ENCODE results near the gene FRMD3.

FRMD3 gene

GRCh38 chr9:83572524-83572923, 34.3 kb upstream of the FRMD3 start:
- intact Hi-C loops (cut with DNase I; ENCODE audit: low total_unique reads): no loop called here
- Histone ChIP-seq H3K9me3 (no peaks in the 10 kb centered on the region), H3K4me3 (no peak overlapping the region), H3K36me3 (no peaks in the 10 kb centered on the region), H3K4me1 (peaks cover 0 to 8% (median 4%) of the 10 kb centered on the region in 4 donors), H3K27ac (peak overlapping the region in 1 of 2 donors; percentile 49), H3K27me3 (no peaks in the 10 kb centered on the region)
- peak in 1 of 2 donors; percentile 45 for DNase-seq
- TF ChIP-seq CTCF (IDR thresholded peaks at IDR 0.05): no peak

- Histone ChIP-seq H3K9me3 (no peaks in the 10 kb centered on the region), H3K27me3 (no peaks in the 10 kb centered on the region), H3K27ac (no peak overlapping the region), H3K36me3 (no peaks in the 10 kb centered on the region), H3K4me1 (peaks cover 0 to 8% (median 4%) of the 10 kb centered on the region in 4 donors), H3K4me3 (no peak overlapping the region)
- intact Hi-C loops (cut with DNase I; ENCODE audit: low total_unique reads): no loop called here
- TF ChIP-seq CTCF (IDR thresholded peaks at IDR 0.05): no peak
- DNase-seq: no peak
Observed at GRCh38 chr9:83570359-83570758, 32.2 kb upstream of the FRMD3 start.

DNA sequence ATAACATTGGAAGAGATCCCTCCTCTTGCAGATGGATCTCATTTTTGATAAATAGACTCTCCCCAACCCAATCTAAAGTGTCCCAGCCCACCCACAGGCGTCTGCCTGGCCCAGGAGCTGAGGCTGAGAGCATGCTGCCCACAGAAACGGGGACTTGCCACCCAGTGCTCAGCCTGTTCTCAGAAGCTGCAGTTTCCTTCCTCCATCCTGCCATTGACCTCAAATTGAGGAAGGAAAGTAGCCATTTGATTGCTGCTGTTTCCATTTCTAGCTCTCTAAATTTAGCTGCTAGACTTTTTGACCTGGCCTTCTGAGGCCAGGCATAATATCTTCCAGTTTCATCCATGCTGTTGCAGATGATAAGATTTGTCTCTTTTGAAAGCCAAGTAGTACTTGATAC, 31.1 kb upstream of the FRMD3 start:
- no peak overlapping the region for H3K27ac ChIP-seq
- no peaks in the 10 kb centered on the region for H3K36me3 ChIP-seq
- no peak overlapping the region for H3K4me3 ChIP-seq
- DNase-seq: no peak
- TF ChIP-seq CTCF (IDR thresholded peaks at IDR 0.05): no peak
- H3K27me3 ChIP-seq: no peaks in the 10 kb centered on the region
- H3K9me3 ChIP-seq: no peaks in the 10 kb centered on the region
- peaks cover 0 to 8% (median 4%) of the 10 kb centered on the region in 4 donors for H3K4me1 ChIP-seq
- intact Hi-C loops (cut with DNase I; ENCODE audit: low total_unique reads): no loop called here

- intact Hi-C loops (cut with DNase I; ENCODE audit: low total_unique reads): no loop called here
- Histone ChIP-seq H3K9me3 (no peaks in the 10 kb centered on the region), H3K36me3 (no peaks in the 10 kb centered on the region), H3K27me3 (no peaks in the 10 kb centered on the region), H3K27ac (no peak overlapping the region), H3K4me1 (no peaks in the 10 kb centered on the region), H3K4me3 (no peak overlapping the region)
- DNase-seq: no peak
- TF ChIP-seq CTCF (IDR thresholded peaks at IDR 0.05): no peak
Observed at GRCh38 chr9:83563360-83563759, 25.2 kb upstream of the FRMD3 start.

DNA sequence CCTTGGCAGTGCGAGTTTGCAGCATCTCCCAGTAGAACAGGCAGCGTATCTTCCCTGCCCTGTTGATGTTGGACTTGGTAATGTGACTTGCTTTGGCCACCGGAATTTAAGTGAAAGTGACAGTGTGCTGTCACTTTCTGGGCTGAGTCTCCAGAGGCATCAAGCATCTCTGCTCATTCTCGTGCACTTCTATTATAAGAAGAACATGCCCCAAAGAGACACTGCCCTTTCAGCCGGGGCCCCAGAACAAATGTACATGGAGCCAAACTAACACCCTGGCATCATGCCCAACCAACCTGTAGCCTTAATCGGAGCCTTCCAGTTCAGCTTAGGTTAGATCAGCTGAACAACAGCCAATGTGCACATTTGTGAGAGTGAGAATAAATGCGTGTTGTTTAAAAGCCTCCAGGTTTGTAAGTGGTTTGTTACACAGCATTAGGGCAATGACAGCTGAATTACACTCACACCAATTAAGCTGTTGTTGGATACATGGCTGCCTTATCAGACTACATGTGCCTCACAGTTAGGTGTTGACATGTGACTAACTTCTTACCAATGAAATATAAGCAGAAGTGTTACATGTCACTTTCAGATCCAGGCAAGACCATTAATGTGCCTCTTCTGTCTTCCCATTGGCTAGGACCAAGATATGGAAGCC, 22.1 kb upstream of the FRMD3 start:
- Histone ChIP-seq H3K27ac (no peak overlapping the region), H3K4me1 (no peaks in the 10 kb centered on the region), H3K9me3 (no peaks in the 10 kb centered on the region), H3K4me3 (no peak overlapping the region), H3K36me3 (no peaks in the 10 kb centered on the region), H3K27me3 (no peaks in the 10 kb centered on the region)
- DNase-seq: no peak
- no peak for TF ChIP-seq CTCF (IDR thresholded peaks at IDR 0.05)
- intact Hi-C loops (cut with DNase I; ENCODE audit: low total_unique reads): no loop called here

- Histone ChIP-seq H3K36me3 (no peaks in the 10 kb centered on the region), H3K4me1 (no peaks in the 10 kb centered on the region), H3K27ac (no peak overlapping the region), H3K4me3 (no peak overlapping the region), H3K27me3 (no peaks in the 10 kb centered on the region), H3K9me3 (no peaks in the 10 kb centered on the region)
- DNase-seq: no peak
- intact Hi-C loops (cut with DNase I; ENCODE audit: low total_unique reads): no loop called here
- no peak for TF ChIP-seq CTCF (IDR thresholded peaks at IDR 0.05)
Observed at GRCh38 chr9:83557771-83558170, 19.6 kb upstream of the FRMD3 start.
